Measurements from ENCODE around the gene DOLK. TPM values are rescaled to one million over a fixed set of nuclear protein-coding genes. Genes with fewer than 3 reads are reported as not detected.

DOLK gene
- polyA plus RNA-seq, 1 of the 3 experiments (the other 2 are of a cell fraction): 23.1 TPM

- WGBS (ENCODE audit: low lambda C conversion rate): 82% methylated on average over 8 of the region's 11 CpGs
Measured at GRCh38 chr9:128936171-128936865, 11.1 kb downstream of the DOLK start.

More at GRCh38 chr9:128936171-128936865, 11.1 kb downstream of the DOLK start:
- Histone ChIP-seq H3K79me2 (ENCODE audit: insufficient read depth) (no peaks in the 10 kb centered on the region), H3K27me3 (ENCODE audit: insufficient read depth) (no peaks in the 10 kb centered on the region), H3K4me1 (ENCODE audit: control insufficient read depth in 1 of 2, insufficient read depth in 2 of 2, low read depth in 1 of 2, low read length in 1 of 2) (peaks cover 6 to 12% of the 10 kb centered on the region in 2 experiments; a peak in 2 of 4 replicates), H3K27ac (ENCODE audit: low read depth in 2 of 2, low read length in 1 of 2) (no peak overlapping the region), H4K20me1 (ENCODE audit: insufficient read depth) (no peaks in the 10 kb centered on the region), H3K9ac (no peak overlapping the region), H3K36me3 (replicated peaks in 1 of 2; ENCODE audit: control insufficient read depth in 1 of 2, insufficient read depth in 2 of 2, low read length in 1 of 2) (no peaks in the 10 kb centered on the region), H2AFZ (ENCODE audit: low read depth) (no peak overlapping the region), H3K9me2 (no peaks in the 10 kb centered on the region), H3K9me3 (no peaks in the 10 kb centered on the region), H3F3A (replicated peaks; ENCODE audit: insufficient read depth) (no peaks in the 10 kb centered on the region), H3K4me3 (ENCODE audit: low read depth in 2 of 2, low read length in 1 of 2) (no peak overlapping the region), H3K4me2 (no peak overlapping the region)
- DNase-seq: no peak
- TF ChIP-seq EP300 (IDR thresholded peaks at IDR 0.05; ENCODE audit: borderline replicate concordance in 1 of 2, low read depth in 1 of 2, low read length in 1 of 2) (no peak), FOSL2 (IDR thresholded peaks at IDR 0.05; ENCODE audit: borderline replicate concordance, low read depth) (no peak), EZH2phosphoT487 (IDR thresholded peaks at IDR 0.05; ENCODE audit: borderline replicate concordance, low read depth) (no peak), MEF2A (IDR thresholded peaks at IDR 0.05; ENCODE audit: borderline replicate concordance, low read depth) (no peak), TEAD4 (IDR thresholded peaks at IDR 0.05; ENCODE audit: borderline replicate concordance, insufficient read depth) (no peak), REST (IDR thresholded peaks at IDR 0.05; ENCODE audit: low read depth, low read length) (no peak), RAD21 (IDR thresholded peaks at IDR 0.05; ENCODE audit: low read length) (no peak), ZBTB33 (IDR thresholded peaks at IDR 0.05; ENCODE audit: borderline replicate concordance, low read depth) (no peak), JUND (IDR thresholded peaks at IDR 0.05) (no peak), RXRA (IDR thresholded peaks at IDR 0.05; ENCODE audit: borderline replicate concordance, low read depth) (no peak)
- ChIA-PET POLR2A (interaction anchor here (1.6 kb wide), 1 partner anchor 12 kb away, joined by 3 read pairs; no protein-coding TSS in a partner anchor), CTCF (interaction anchor here (1.3 to 2.8 kb wide), 5 partner anchors 9 to 234 kb away, joined by 3 to 18 read pairs (median 4); partner anchors contain the start of gene PKN3)
